Glomerular visceral epithelial cell (primary cell): ENCODE measurements around the gene NXPE3.
A peak's percentile ranks its signal among the peaks of the same experiment; 100 is the strongest.

ENCODE experiments used
- DNase-seq: peaks from one replicate; pipeline ENCODE4 v3.0.0-alpha.2; 2016; ENCODE audit errors: extremely low spot score

NXPE3 gene

DNA sequence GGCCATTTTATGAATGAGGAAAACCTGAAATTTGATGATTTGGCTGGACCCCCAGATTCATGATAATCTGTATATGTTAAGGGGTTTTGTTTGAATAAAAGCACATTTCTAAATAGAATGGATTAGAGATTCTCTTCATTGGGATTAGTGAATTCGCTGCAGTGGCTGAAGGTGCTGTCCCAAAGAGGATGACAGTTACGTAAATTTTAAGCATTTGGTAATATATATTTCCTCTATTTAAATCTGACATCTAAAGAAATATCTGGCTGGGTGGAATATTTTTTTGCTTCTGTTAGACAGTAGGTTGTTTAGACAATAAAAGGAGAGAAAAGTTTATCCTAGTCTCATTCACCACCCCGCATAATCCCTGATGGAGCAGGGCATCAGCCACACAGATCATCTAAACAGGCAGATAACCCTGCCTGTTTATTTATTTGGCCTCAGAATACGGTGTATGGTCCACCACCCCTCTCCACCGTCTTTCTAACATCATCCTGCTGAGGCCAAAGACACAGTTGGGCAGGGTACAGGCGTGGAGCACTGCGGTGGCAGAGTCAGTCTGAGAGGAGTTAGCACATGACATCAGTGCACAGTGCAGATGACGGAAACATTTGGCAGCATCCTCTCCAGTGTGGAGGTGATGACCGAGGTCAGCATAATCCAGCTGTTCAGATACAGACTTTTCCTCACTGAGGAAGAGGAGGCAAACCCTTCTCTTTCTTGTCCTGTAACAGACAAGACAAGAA lies 49.9 kb downstream of the NXPE3 start:
- peak; percentile 64 for DNase-seq

DNA sequence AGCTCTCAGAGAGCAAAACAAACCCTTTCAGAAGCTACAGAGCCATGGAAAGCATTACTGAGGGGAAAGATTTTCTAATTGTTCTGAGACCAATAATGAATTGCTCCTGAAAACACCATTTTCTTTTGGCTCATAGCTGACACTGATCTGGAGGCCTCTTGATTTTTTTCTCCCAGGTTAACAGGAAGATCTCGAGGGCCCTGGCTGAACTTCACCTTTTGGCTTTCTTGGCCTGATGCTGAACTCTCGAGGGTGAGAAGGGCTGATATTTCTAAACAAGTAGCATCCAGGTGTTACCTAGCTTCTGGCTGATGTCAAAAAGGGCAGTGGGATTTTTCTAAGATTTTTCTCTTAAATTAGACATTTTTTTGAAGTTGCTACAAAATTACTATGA lies 50.4 kb downstream of the NXPE3 start:
- no peak for DNase-seq

DNA sequence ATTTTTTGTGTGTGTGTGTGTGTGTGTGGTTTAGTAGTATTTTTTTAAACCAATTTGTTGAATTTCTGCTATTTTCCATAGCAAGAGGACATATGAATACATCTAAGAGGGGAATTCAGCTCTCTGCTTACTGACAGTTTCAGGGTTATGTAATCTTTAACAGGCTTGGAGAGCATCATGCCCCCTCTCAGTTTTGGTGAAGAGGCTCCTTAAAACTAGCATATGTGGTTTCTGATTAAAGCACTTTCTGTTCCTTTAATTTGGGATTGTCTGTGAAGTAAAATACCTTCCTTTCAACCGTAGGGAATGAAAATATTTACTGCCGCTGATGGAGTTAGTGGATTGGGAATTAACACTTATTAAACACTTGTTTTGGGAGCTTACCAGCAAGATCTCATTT lies 50.9 kb downstream of the NXPE3 start:
- no peak for DNase-seq

DNA sequence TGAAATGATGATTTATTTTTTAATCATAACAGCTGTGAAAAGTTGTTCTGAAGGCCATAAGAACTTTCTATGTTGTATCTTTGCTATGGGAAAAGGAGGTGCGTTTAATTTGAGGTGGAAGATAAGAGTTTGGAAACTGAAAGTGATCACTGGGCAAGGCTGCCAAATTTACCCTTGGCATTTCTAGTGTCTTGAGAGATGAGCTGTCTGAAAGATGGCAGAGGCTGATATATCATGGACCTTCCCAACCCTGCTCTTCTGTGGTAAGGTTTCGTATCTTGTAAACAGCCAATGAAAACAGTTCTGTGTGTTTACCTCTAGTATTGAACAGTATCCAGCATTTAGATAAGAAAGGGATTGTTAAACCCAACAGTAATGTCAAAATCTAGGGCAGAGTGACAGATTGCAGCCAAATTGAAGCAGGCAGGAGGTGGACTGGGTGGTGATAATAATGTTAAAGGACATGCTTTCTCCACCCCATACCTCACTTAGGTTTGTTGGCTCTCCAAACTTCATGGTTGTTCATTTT lies 54.5 kb downstream of the NXPE3 start:
- no peak for DNase-seq

DNA sequence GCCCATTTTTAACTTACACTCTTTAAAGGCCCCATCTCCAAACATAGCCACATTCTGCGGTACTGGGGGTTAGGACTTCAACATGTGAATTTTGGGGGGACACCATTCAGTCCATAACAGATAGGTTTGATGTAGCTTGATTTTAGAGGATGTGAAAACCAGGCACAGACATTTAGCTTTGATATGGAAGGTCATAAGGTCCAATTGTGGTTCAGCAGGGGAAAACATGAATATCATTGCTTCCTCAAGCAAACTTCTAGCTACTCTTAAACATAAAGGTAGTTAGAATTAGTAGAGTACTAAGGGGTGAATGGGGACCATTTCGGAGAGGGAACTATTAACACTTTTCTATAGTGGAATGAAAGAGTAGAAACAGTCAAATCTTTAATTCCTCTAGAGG lies 56.7 kb downstream of the NXPE3 start:
- no peak for DNase-seq

DNA sequence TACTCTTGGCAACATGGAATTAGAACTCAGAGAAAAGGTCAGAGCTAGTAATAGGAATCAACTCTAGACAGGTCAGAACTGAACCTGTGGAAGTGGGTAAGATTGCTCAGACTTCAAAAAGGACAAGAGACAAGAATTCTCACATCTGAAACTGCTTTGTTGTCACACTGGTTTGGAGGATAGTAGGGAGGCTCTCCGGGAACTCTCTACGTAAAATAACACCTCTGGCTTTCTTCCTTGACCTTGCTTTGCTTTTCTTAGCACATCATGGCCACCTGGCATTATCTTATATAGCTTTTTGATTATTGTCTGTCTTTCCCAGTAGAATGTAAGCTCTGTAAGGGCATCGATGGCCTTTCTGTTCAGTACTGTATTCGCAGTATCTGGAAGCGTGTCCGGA lies 57.1 kb downstream of the NXPE3 start:
- DNase-seq = no peak

DNA sequence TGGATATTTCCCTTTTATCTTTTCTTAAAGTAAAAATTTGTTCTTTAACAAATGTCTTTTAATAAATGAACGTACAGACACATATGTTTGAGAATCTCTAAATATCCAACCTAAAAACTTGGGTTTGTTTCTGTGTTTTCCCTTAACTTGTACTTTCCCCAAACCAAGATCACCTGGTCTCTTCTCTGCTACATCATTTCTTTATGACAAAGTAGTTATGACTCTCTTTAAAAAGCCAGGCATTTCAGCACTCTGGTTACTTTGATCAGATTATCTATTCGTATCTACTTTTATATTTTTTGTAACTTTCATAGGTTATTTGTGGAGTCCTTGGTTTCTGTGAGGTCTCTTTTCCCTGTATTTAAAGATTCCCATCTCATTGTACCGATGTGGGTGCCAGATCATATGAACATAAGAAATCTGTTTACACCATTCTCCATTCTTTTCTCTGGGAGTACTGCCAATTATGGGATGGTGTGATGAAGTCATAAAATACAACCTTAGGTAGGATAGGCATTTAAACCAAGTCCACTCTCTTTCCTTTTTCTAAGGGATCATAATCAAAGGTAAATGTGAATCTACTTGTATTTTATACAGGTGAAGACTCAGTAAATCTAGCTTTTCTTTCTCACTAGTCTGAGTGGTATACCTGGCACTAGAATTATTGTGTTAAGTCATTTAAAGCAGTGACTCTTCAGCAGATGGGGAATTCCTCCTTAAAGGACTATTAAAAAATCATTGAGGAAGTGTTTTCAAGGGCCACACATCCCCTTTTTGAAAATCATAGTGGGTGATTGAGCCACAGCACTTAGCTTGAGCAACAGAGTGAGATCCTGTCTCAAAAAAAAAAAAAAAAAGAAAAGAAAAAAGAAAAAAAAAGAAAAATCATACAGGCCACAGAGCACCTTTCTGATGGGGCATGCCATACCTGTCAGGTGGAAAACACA lies 57.9 kb downstream of the NXPE3 start:
- no peak for DNase-seq

DNA sequence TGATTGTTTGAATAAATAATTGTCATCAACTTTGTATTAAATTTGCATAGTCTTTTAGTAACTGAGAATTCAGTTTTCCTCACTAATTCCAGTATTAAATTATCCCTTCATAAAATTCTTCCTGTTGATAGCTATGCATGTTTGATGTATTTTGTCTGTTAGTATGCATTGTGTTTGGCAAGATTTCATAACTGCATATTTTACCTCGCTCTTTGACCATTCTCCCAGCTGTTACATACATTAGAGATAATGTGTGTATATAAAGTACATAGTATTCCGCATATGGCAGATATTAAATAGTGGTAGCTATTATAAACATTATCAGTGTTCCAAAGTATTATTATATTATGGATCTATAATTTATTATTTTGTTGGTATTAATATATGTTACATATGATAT lies 59.7 kb downstream of the NXPE3 start:
- DNase-seq = no peak

DNA sequence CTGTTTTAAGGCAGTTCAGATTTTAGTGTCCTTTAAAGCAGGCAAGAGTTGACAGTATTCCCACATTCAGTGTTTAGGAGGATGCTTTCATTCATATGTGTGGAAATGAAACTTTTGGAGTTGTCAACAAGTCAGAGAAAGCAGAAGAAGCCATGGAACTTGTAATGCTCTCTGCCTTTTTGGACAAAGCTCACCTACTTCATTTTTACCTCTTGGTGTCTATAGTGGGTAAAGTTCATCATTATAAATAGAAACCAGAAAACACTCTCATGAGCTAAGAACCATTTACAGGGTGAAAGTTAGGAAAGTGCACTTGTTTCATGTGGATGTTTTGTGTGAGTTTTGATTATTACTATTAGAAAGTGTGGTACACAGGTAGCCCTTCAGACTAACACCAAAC lies 61.1 kb downstream of the NXPE3 start:
- DNase-seq = no peak

DNA sequence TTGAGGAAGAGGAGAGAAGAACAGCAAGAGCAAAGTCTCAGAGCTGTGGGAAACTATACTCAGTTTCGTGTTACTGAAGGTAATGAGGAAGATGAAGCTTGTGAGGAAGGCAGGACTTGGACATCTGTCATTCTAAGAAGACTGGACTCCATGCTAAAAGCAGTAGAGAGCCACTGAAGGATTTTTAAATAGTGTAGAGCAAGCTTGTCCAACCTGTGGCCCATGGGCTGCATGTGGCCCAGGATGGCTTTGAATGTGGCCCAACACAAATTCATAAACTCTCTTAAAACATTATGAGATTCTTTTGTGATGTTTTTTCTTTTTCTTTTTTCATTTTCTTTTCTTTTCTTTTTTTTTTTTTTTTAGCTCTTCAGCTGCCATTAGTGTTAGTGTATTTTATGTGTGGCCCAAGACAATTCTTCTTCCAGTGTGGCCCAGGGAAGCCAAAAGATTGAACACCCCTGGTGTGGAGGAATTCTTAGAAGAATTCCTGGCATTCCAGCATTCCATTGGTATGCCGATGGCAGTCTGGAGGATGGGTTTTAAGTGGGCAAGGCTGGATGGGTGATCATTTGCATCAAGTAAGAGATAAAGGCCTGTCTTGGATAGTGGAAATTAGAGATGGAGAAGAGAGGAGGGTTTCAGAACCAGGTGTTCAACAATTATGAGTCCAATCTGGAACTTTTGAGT lies 63.4 kb downstream of the NXPE3 start:
- DNase-seq = peak; percentile 86

DNA sequence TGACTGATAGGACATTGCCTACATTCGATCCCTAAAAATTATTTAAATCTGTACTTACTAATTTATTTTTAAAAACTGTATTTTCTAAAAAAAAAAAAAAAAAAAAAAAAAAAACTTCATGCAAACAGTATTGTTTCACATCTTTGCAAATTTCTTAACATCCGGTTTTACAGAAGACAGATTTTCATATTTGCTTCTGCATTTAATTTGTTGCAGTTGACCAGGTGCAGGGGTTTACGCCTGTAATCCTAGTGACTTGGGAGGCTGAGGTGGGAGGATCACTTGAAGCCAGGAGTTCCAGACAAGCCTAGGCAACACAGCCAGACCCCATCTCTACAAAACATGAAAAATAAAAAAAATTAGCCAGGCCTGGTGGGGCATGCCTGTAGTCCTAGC lies 63.9 kb downstream of the NXPE3 start:
- DNase-seq = no peak

DNA sequence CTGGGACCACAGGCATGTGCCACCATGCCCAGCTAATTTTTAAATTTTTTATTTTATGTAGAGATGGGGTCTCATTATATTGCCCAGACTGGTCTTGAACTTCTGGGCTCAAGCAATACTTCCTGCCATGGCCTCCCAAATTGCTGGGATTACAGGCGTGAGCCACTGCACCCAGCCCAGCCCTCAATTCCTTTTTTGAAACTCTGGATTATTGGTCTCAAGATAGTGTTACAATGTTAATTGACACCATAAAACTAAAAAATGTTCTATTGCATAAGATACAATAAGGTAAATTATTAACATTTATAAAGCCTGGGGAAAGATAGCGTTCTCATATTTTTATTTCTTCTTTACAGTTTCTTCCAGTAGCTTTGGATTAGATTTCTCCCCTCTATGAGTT lies 66.4 kb downstream of the NXPE3 start:
- DNase-seq = no peak

DNA sequence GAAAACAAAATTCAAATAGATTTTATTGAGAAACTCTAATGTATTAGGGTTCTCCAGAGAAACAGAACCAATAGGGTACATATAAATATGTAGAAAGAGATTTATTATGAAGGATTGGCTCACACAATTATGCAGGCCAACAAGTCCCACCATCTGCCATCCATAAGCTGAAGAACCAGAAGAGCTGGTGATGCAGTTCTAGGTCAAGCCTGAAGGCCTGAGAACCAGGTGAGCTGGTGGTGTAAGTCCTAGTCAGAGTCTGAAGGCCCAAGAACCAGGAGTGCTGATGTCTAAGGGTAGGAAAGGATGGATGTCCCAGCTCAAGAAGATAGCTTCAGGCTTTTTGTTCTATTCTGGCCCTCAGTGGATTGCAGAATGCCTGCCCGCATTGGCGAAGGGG lies 67.7 kb downstream of the NXPE3 start:
- no peak for DNase-seq

DNA sequence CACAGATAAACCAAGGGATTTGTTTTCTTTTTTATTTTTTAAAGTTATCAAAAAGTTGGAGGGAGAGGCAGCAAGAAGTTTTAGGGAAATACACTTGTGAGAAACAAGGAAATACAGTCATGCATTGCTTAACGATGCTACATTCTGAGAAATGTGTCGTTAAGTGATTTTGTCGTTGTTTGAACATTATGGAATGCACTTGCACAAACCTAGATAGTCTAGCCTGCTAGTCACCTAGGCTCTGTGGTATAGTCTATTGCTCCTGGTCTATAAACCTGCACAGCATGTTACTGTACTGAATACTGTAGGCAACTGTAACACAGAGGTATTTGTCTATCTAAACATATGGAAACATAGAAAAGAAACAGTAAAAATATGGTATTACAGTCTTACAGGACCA lies 68.3 kb downstream of the NXPE3 start:
- DNase-seq = no peak

DNA sequence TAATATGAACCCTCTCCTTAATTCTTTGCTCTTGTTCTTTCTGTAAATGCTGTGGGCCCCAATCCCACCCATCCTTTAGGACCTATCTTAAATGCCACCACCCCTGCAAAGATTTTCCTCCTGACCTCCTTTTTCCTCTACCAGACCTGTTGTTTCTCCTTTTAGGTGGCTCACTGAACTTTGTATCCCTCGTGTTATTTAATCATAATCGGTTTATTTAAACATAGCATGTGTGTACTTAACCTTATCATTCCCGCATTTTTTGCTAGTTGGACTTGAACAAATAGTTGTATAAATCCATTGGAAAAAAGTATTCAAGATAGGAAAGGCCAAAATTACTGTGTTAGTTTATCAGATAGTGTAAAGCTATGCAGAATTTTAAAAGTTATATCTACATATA lies 69.3 kb downstream of the NXPE3 start:
- DNase-seq = no peak

DNA sequence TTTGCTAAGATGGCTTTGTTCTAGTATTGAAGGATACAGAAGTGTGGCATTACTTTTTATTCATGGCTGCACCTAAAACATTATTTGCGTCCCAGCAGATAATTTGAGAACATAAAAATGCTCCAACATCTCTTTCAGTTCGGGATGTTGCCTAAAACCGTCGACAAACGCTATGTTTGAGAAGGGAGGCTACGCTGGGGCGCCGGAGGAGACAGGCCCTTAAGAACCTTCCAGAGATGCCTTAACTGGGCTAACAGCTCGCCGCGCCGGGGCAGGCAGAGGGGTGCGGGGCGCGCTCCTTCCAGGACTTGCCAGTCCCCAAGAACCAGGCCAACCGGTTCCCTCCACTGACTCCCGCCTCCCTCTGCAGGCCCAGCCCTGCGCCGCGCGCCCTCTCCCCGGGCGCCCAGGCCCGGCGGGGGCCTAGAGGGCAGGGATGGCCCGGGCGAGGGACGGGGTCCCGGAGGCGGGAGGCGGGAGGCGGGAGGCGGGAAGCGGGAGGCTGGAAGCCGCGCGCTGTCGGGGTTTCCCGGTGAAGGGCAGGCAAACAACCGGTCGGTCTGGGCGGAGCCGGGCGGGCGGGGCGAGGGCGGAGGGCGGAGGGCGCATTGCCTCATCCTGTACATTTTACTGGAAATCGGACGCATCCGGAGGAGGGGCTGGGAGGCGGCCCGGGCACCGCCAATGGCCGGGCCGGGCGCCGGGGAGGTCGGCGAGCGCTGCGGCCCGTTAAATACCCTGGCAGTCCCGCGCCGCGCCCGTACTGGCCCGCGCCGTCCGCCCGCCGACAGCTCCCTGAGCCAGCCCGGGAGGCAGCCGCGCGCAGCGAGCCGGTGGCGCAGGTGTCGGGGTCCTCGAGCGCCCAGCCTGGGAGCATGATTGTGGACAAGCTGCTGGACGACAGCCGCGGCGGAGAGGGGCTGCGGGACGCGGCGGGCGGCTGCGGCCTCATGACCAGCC lies 70.0 kb downstream of the NXPE3 start, which contains the start of gene NFKBIZ:
Gene NFKBIZ (plus strand): TSS at position 761 of the 960 bp plus-strand sequence. CDS start 115 bp downstream, at position 876.
- DNase-seq = peak; percentile 97

DNA sequence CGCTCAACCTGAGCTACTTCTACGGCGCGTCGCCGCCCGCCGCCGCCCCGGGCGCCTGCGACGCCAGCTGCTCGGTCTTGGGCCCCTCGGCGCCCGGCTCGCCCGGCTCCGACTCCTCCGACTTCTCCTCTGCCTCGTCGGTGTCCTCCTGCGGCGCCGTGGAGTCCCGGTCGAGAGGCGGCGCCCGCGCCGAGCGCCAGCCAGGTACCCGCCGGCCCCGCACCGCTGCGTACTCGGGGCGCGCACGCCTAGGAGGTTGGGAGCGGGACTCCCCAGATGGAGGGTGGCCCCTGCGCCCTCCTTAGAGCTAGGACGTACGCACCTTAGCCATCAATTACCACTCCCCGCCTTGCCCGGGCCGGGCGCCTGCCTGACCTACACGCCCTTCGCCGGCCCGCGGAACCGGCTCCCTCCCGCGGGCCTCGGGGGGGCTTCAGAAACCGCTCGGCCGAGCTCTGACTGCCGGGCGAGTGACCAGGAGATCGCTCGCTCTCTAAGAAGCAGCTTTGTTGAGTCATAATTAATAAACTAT lies 70.8 kb downstream of the NXPE3 start:
- no peak for DNase-seq

DNA sequence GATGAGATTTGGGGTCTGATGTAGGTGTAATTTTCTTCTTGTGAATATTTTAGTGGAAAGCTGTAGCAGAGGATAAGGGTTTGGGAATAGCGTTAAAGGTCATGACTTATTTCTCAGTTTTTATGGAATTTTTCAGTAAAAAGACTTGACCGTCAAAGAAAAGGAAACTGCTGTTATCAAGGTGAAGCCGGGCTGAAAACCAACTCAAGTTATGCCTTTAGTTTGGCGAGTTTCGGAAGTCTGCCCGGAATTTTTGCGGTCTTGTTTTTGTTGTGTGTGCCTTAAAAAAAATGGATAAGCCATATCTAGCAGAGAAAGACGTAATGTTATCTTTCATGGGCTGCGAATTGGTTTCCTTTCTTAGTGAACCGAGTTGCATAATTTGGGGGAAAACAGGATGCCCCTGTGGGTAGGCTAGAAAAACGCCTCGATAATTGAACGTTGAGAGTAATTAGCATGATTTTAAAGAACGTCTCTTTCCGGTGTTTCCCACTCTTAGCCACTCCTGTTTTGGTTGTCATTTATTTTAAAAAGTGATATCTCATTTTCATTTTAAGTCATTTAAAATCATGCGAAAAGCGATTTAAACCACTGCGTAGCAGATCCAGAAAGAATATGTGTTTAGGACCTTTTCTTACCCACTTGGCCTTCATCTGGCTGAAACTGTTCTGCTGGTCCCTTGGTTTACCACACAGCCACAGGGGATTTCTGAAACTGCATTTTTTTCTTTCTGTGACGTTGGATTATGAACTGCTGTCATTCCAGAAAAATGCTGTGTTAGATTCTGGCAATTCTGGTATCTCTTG lies 71.4 kb downstream of the NXPE3 start:
- peak; percentile 59 for DNase-seq

DNA sequence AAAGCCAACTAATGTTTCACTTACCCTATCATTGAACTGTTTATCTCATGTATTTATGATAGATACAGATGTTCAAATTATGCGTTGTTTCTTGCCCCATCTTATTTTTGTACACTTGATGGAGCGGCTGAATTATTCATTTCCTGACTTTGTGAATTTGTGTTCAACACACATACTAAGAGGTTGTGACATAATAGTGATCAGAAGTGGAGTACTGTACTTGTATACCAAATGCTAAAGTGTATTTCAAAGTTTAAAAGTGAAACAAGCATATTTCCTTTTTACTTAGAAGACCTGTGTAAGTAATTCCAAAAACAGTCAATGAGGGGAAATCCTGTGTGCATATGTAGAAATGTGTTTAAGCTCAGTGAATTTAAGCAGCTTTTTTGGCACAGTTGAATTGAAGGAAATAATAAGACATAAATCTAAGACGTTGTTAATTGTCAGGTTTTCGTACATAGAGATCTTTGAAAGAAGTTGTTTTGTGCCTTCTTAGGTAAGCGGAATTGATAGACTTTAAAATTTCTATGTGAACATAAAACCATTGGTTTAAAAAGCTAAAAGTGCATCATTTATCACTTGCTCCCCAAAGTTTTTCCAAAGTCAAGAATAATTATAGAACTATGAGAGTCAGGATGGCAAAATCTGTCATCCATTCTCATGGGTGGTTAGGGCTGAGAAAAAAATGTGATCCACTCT lies 72.2 kb downstream of the NXPE3 start:
- no peak for DNase-seq
